Measurements from ENCODE around the gene SLC33A1. TPM values are rescaled to one million over a fixed set of nuclear protein-coding genes. Genes with fewer than 3 reads are reported as not detected.

The SLC33A1 gene
- total and polyA plus RNA-seq, 2 of the 8 experiments (the other 6 are each of a cell fraction or from before 2014, with no cell fraction given), result 15.6 to 24.2 TPM

DNA sequence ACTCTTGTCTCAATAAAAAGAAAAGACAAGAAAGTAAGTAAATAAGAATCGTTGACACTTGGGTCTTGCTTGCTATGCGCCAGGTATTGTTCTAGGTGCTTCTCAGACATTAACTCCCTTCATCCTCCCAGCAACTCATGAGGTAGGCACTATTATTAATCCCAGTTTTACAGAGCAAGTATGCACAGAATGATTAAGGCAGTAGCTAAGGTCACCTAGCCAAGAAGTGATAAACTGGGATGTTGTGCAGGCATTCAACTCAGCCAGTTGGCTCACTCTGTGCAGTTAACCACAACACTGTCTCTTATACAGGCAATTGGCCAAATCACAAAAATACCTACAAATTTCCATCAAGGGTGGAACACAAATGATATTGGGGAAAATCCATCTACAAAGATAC is 46.4 kb downstream of the SLC33A1 start:
- H2AFZ ChIP-seq (ENCODE audit: low read length), result no peak overlapping the region

More for the DNA sequence above, 46.4 kb downstream of the SLC33A1 start:
- Histone ChIP-seq H2BK5ac (ENCODE audit: low read depth, low read length) (no peak overlapping the region), H3K18ac (ENCODE audit: extremely low read depth, low read length) (no peak overlapping the region), H3K9me3 (ENCODE audit: insufficient read depth in 2 of 2, low read depth in 1 of 2, low read length in 1 of 2) (no peaks in the 10 kb centered on the region), H3K79me2 (ENCODE audit: control insufficient read depth in 1 of 2, insufficient read depth in 2 of 2, low read length in 2 of 2) (no peaks in the 10 kb centered on the region), H4K91ac (replicated peaks; ENCODE audit: insufficient read length, low read length) (no peak overlapping the region), H3K4ac (replicated peaks; ENCODE audit: insufficient read length, low read depth, low read length) (no peak overlapping the region), H4K20me1 (replicated peaks in 1 of 2; ENCODE audit: control insufficient read depth in 1 of 2, insufficient read depth in 2 of 2, low read length in 2 of 2) (no peaks in the 10 kb centered on the region), H3K4me2 (ENCODE audit: insufficient read depth in 1 of 2, low read depth in 2 of 2, low read length in 2 of 2) (no peak overlapping the region), H3K4me3 (ENCODE audit: extremely low read depth in 1 of 4, insufficient read depth in 2 of 4, low read depth in 3 of 4, low read length in 4 of 4) (no peak overlapping the region), H3K14ac (ENCODE audit: insufficient read length) (no peak overlapping the region), H3K56ac (replicated peaks; ENCODE audit: insufficient read length, low read depth, low read length) (no peak overlapping the region), H3K27me3 (replicated peaks in 1 of 4; ENCODE audit: control insufficient read depth in 3 of 4, extremely low read depth in 1 of 4, insufficient read depth in 3 of 4, low read length in 3 of 4) (no peaks in the 10 kb centered on the region; a peak in 1 of 7 replicates), H3K23ac (ENCODE audit: insufficient read length) (no peak overlapping the region), H3K9ac (replicated peaks in 1 of 4; ENCODE audit: extremely low read depth in 1 of 4, low read depth in 3 of 4, low read length in 3 of 4) (no peak overlapping the region), H2BK120ac (replicated peaks; ENCODE audit: low read depth, low read length) (no peak overlapping the region), H2BK15ac (ENCODE audit: low read length) (no peak overlapping the region), H3K23me2 (ENCODE audit: low read depth, low read length) (no peaks in the 10 kb centered on the region), H3K79me1 (ENCODE audit: low read depth, low read length) (no peaks in the 10 kb centered on the region), H2BK12ac (ENCODE audit: low read depth, low read length) (no peak overlapping the region), H4K5ac (ENCODE audit: insufficient read length, low read depth, low read length) (no peak overlapping the region), H3K4me1 (replicated peaks in 1 of 4; ENCODE audit: control insufficient read depth in 3 of 4, insufficient read depth in 4 of 4, low read length in 3 of 4) (peaks cover 0 to 2% (median 1%) of the 10 kb centered on the region in 4 experiments; a peak in 3 of 7 replicates), H2BK20ac (ENCODE audit: low read length) (no peak overlapping the region), H3K36me3 (ENCODE audit: control insufficient read depth in 2 of 4, insufficient read depth in 4 of 4, low read length in 3 of 4) (no peaks in the 10 kb centered on the region), H3K27ac (ENCODE audit: low read depth, low read length) (no peak overlapping the region), H4K8ac (ENCODE audit: extremely low read depth, insufficient read depth, low read length) (no peak overlapping the region), H2AK5ac (ENCODE audit: low read depth, low read length) (no peak overlapping the region)
- 97% methylated on average over 2 of the region's 2 CpGs; no CpG with 5 or more reads in 1 of the 2 experiments for WGBS, 2 experiments (ENCODE audit: extremely low coverage in 1 of 2, insufficient coverage in 1 of 2, insufficient read length in 1 of 2, insufficient replicate concordance in 2 of 2, low coverage in 1 of 2, low lambda C conversion rate in 2 of 2, missing lambda C conversion rate in 1 of 2)
- no peak for FAIRE-seq
- CTCF ChIA-PET (ENCODE audit: partially characterized antibody), result interaction anchor here (0.6 to 2.6 kb wide), 2 partner anchors 17 to 854 kb away, joined by 3 to 23 read pairs; no protein-coding TSS in a partner anchor
- POLR2A ChIA-PET (ENCODE audit: partially characterized antibody), result no interaction called here
- TF ChIP-seq TEAD4 (IDR thresholded peaks at IDR 0.05; ENCODE audit: low read depth, low read length) (no peak), CHD2 (IDR thresholded peaks at IDR 0.05; ENCODE audit: low read length) (no peak), CEBPB (IDR thresholded peaks at IDR 0.05; ENCODE audit: low read depth, low read length) (no peak)
- DNase-seq (ENCODE audit: low read depth in 1 of 2, low spot score in 2 of 2), result no peak
